Astrocyte (in vitro differentiated cells and primary cell): ENCODE data around the gene SFSWAP.

ENCODE experiments used
- EZH2 ChIP-seq: IDR thresholded peaks from 2 replicates; pipeline ENCODE4 v1.6.1; 2012; ENCODE audit warnings: mild to moderate bottlenecking, low read length, inconsistent platforms; ENCODE audit not compliant: insufficient read depth
- TF ChIP-seq, protein P1 (sequence below): IDR thresholded peaks from 2 replicates; pipeline ENCODE4 v1.5.1; 2011; ENCODE audit warnings: low read depth, mild to moderate bottlenecking, inconsistent platforms, low read length, moderate library complexity; ENCODE audit not compliant: insufficient read depth

DNA sequence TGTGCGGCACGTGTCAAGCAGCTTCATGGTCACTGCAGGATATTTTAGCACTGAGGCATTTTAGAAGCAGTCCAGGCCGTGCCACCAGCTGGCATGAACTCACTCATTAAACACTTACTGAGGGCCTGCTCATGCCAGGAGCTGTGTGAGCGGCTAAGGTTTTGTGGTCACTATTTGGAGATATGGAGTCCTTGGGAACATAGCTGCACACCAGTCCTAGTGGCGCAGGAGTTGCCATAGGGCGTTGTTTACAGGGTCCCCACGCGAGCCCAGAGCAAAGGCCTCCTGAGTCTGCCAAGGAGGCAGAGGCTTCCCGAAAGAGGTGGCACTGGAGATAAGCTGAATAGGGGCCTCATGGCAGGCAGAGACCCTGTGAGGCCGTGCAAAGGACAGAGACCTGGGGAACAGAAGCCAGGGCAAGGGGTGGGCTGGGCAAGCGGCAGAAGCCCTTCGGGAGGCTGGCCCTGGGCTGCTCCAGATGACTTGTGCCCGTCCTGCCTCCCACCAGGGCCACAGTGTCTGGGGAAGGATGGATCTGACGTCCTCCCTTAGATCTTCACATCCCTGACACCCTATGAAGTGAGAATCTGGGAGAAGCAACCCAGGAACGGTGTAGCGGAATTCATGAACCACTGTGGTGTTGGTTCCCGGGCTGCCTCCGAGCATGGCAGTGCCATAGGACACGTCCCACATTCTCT lies 38.9 kb downstream of the SFSWAP start:
- TF ChIP-seq, protein P1, sequence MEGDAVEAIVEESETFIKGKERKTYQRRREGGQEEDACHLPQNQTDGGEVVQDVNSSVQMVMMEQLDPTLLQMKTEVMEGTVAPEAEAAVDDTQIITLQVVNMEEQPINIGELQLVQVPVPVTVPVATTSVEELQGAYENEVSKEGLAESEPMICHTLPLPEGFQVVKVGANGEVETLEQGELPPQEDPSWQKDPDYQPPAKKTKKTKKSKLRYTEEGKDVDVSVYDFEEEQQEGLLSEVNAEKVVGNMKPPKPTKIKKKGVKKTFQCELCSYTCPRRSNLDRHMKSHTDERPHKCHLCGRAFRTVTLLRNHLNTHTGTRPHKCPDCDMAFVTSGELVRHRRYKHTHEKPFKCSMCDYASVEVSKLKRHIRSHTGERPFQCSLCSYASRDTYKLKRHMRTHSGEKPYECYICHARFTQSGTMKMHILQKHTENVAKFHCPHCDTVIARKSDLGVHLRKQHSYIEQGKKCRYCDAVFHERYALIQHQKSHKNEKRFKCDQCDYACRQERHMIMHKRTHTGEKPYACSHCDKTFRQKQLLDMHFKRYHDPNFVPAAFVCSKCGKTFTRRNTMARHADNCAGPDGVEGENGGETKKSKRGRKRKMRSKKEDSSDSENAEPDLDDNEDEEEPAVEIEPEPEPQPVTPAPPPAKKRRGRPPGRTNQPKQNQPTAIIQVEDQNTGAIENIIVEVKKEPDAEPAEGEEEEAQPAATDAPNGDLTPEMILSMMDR = no peak
- TF ChIP-seq EZH2 = no peak
